Lower lobe of right lung (tissue), 2 donors: ENCODE data around the gene RAD18. TPM values are rescaled to one million over a fixed set of nuclear protein-coding genes. Genes with fewer than 3 reads are reported as not detected.

ENCODE experiments used
- ATAC-seq, 2 donors: fragments of 200-7000 bp; cut with Tn5 transposase; one replicate each; pipeline ENCODE4 v1.9.1; 2020 to 2022; ENCODE audit warnings: mild to moderate bottlenecking in 2 of 2, moderate library complexity in 2 of 2
- DNase-seq: peaks from one replicate; pipeline ENCODE4 v3.0.0-alpha.2; 2020
- H3K27ac ChIP-seq: fragments of 200-600 bp; one replicate; pipeline ENCODE4 v1.8.0; 2022
- H3K27me3 ChIP-seq: fragments of 200-600 bp; one replicate; pipeline ENCODE4 v1.8.0; 2022; ENCODE audit warnings: low read depth
- H3K36me3 ChIP-seq: fragments of 200-600 bp; one replicate; pipeline ENCODE4 v1.8.0; 2022; ENCODE audit warnings: mild to moderate bottlenecking
- H3K4me1 ChIP-seq: fragments of 200-600 bp; one replicate; pipeline ENCODE4 v1.8.0; 2022
- H3K4me3 ChIP-seq: fragments of 200-600 bp; one replicate; pipeline ENCODE4 v1.8.0; 2022; ENCODE audit warnings: mild to moderate bottlenecking
- H3K9me3 ChIP-seq: fragments of 200-600 bp; one replicate; pipeline ENCODE4 v1.8.0; 2022
- intact Hi-C: fragments of 100-400 bp; cut with DNase I; formaldehyde crosslinking; loops from one replicate; pipeline ENCODE4 v1.11.0; 2022
- total RNA-seq: library from RNA; stranded (reverse); fragmentation: NEBNext Ultra II Directional; extraction: Animal tissue kit (Norgen Biotek cat#: 25700); gene quantifications from one replicate; pipeline ENCODE4 v1.2.1, GENCODE V29; 2021
- TF ChIP-seq, protein P1 (sequence below): fragments of 200-600 bp; IDR thresholded peaks from one replicate; pipeline ENCODE4 v1.8.0; 2022; ENCODE audit warnings: antibody characterized with exemption, mild to moderate bottlenecking
- donor health status: DM: no; HTN: yes; CAD: no; lungs with severe emphysema.

Gene RAD18
- total RNA-seq, 1 donor from 2014 or later = 12.6 TPM

DNA sequence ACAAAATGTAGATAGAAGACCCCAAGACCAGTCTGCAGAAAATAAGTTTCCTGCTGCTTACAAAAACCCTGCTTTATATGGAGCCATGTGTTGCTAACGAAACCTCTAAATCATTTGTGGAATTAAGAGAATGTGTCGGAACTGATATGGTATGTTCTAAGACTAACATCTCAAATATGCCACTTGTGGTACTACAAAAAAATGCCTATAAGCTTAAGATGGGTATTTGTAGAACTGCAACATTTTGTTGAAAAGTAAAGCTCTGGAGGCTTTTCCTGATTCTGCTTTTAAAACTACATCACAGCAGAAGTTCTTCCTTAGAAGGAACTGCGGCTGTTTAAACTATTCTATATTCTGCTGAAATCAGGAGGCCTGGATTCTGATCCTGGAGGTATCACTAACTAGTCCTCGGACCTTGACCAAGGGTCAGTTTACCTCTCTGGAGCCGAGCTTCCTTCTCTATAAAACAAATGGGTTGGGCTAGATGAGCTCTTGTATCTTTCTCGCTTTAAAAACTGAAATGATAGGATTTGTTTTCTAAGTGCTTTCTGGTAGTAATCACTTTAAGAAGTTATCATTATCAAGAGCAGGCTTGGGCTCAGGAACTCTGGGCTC lies 74.9 kb downstream of the RAD18 start:
- intact Hi-C loops = no loop called here
- H3K36me3 ChIP-seq = peaks cover 6% of the 10 kb centered on the region
- ATAC-seq (peak in 1 of 2 donors; percentile 60), DNase-seq (no peak)
- H3K9me3 ChIP-seq = no peaks in the 10 kb centered on the region
- H3K4me1 ChIP-seq = no peaks in the 10 kb centered on the region
- TF ChIP-seq, protein P1, sequence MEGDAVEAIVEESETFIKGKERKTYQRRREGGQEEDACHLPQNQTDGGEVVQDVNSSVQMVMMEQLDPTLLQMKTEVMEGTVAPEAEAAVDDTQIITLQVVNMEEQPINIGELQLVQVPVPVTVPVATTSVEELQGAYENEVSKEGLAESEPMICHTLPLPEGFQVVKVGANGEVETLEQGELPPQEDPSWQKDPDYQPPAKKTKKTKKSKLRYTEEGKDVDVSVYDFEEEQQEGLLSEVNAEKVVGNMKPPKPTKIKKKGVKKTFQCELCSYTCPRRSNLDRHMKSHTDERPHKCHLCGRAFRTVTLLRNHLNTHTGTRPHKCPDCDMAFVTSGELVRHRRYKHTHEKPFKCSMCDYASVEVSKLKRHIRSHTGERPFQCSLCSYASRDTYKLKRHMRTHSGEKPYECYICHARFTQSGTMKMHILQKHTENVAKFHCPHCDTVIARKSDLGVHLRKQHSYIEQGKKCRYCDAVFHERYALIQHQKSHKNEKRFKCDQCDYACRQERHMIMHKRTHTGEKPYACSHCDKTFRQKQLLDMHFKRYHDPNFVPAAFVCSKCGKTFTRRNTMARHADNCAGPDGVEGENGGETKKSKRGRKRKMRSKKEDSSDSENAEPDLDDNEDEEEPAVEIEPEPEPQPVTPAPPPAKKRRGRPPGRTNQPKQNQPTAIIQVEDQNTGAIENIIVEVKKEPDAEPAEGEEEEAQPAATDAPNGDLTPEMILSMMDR = no peak
- H3K4me3 ChIP-seq = no peak overlapping the region
- H3K27me3 ChIP-seq = no peaks in the 10 kb centered on the region
- no peak overlapping the region for H3K27ac ChIP-seq

DNA sequence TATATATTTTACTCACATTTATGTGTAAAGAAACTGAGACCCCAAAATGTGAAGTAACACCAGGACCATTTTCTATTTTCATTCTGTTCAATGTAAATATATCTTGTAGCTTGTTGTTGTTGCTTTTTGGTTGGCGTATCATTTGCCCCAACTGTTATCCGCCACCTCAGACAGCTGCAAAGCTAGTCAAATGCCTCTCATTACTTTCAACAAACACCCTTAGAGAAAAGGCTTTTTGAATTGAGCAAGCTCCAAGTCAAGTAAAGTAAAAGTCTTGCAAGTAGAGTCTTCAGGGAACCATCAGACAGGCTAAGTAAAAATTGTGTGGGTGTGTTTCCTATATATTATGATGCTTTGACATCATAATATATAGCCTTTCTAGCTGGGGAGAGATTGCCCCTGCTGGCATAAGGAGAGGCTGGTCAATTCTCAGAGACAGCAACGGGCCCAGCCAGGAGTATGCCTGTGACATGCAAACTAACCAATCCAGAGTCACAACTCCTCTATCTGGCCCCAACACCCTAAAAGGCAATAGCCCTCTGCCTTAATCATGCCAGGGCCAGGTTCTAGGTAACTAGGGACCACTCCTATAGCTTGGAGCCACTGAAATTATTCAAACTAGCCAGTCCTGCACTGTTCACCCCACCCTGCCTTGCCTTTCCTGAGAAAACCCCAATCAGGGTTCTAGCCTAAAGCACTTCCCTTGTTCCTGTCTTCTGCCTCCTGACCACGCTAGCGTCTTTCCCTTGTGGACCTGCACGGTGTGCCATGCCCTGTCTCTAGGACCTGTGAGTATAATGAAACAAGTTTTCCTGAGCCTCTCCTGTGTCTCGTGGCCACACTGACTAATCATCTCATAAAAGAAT lies 75.6 kb downstream of the RAD18 start:
- DNase-seq (no peak), ATAC-seq (peak in 1 of 2 donors; percentile 19)
- TF ChIP-seq, protein P1 = no peak
- Histone ChIP-seq H3K4me3 (no peak overlapping the region), H3K9me3 (no peaks in the 10 kb centered on the region), H3K36me3 (peaks cover 6% of the 10 kb centered on the region), H3K27ac (peak overlapping the region; percentile 44), H3K4me1 (no peaks in the 10 kb centered on the region), H3K27me3 (no peaks in the 10 kb centered on the region)
- intact Hi-C loops = no loop called here

DNA sequence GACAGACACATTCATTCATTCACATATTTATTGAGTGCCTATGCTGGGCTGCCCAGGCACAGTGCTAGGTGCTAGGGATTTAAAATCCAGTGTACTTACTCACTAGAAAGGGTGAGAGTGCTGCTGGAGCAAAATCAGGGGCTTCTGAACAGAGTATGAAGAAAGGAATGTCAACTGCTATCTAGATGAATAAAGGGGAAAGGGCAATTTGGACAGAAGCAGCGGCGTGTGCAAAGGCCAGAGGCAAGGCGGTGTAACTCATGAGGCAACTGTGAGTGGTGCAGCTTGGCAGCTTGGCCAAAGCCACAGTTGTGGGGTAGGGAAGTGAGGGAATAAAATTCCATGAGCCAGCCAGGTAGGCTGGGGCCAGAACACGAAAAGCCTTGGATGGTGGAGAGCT lies 76.7 kb downstream of the RAD18 start:
- no peaks in the 10 kb centered on the region for H3K27me3 ChIP-seq
- H3K4me3 ChIP-seq = no peak overlapping the region
- no peaks in the 10 kb centered on the region for H3K4me1 ChIP-seq
- DNase-seq = no peak
- H3K27ac ChIP-seq = no peak overlapping the region
- H3K36me3 ChIP-seq = peaks cover 10% of the 10 kb centered on the region
- no peaks in the 10 kb centered on the region for H3K9me3 ChIP-seq
- ATAC-seq = no peak
- intact Hi-C loops = no loop called here
- TF ChIP-seq, protein P1 = no peak

DNA sequence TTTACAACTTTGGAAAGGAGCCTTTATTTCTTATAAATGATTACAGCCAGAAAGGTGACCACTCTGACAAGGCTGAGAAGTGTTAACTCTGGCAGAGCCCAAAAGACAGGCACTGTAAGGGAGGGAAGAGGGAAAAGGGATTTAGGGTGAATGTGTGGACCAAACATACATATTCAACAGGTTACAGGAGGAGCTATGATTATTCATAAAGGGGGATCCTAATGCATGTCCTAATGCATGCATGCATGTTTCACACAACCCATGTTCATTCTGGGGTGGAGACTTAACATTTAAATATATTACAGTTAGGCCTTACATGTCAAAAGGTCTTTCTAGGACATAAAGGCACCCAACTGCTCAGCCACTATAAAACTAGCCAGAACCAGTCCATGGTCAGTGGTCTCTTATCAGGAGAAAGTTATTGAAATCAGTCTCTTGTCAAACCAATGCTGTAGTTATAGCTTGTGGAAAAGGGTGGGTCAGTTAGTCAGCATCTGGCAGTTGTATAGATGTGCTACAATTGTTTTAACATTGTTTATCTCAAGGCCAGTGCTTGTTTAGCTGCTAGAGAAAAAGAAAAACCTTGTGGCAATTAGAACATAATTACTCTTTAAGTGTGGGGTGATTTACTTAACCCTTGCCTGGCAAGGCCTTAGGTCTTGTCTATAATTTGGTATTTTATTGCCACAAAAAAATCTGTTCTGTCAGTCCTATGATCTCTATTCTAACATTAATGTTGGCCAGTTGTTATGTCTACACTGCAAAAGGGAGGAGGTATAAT lies 77.5 kb downstream of the RAD18 start:
- intact Hi-C loops = no loop called here
- ATAC-seq = no peak
- TF ChIP-seq, protein P1 = no peak
- no peak for DNase-seq
- Histone ChIP-seq H3K9me3 (no peaks in the 10 kb centered on the region), H3K4me1 (no peaks in the 10 kb centered on the region), H3K27me3 (no peaks in the 10 kb centered on the region), H3K27ac (no peak overlapping the region), H3K4me3 (no peak overlapping the region), H3K36me3 (peaks cover 13% of the 10 kb centered on the region)

DNA sequence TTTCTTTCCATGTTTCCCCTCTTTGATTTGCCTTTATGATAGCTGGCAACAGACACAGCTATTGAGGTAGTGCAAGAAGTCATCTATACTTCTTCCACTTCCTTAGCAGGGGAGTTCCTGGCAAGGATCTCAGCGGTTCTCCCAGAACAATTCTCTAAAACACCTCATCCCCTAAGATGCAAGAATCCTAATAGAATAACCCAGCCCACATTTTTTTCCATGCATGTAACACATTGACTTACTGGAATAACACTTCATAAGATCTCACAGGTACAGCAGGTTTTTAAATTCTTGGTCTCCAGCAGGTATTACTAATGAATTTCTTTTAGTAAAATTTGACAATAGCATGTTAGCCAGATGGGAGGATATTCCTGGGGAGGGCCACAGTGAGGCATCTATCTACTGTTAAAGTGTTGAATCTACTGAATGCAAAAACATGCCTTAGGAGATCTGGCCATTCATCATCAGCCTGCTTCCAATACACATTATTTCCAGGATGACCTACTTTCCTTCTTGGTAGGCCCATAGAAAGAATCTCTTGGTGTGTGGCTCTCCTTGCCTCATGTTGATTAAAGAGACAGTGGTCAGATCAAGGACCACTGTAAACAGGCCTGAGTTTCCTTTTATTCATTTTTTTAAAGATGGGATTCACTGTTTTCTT lies 78.5 kb downstream of the RAD18 start:
- ATAC-seq = peak in 1 of 2 donors; percentile 46
- intact Hi-C loops = no loop called here

More for the DNA sequence above, 78.5 kb downstream of the RAD18 start:
- Histone ChIP-seq H3K9me3 (no peaks in the 10 kb centered on the region), H3K4me3 (no peak overlapping the region), H3K27ac (no peak overlapping the region), H3K36me3 (peaks cover 10% of the 10 kb centered on the region), H3K27me3 (no peaks in the 10 kb centered on the region), H3K4me1 (no peaks in the 10 kb centered on the region)
- TF ChIP-seq, protein P1 = no peak
- no peak for DNase-seq
